HL-60/S4 treated with retinoic acid at 250 ng/mL for 4 days and 3 days (cell line): ENCODE data around the gene COX6A2.

ENCODE experiments used
- in situ Hi-C: fragments of 300-500 bp; cut with MboI; formaldehyde crosslinking; loops from 2 replicates; pipeline ENCODE4 v1.7.0; 2022; ENCODE audit warnings: low sequenced_read_pairs

Gene COX6A2

GRCh38 chr16:31428279-31428597 lies at the start of gene COX6A2:
Gene COX6A2, minus strand, starts transcription at chr16:31428360. Its CDS starts 35 bp downstream, at chr16:31428325.
- in situ Hi-C loops: loop anchor here (25.0 kb wide), 1 partner anchor 466 kb away; the partner anchor contains the start of gene SETD1A

- in situ Hi-C loops: no loop called here
Measured at GRCh38 chr16:31477220-31478216, 49.4 kb upstream of the COX6A2 start.

GRCh38 chr16:31476303-31477219 lies 48.4 kb upstream of the COX6A2 start:
- in situ Hi-C loops: no loop called here

- in situ Hi-C loops: no loop called here
Measured at GRCh38 chr16:31475946-31476302, 47.8 kb upstream of the COX6A2 start.

- in situ Hi-C loops: no loop called here
Measured at GRCh38 chr16:31474773-31475738, 46.9 kb upstream of the COX6A2 start.

GRCh38 chr16:31474173-31474714 lies 46.1 kb upstream of the COX6A2 start:
- in situ Hi-C loops: no loop called here

- in situ Hi-C loops: no loop called here
Measured at GRCh38 chr16:31473264-31473984, 45.3 kb upstream of the COX6A2 start.

GRCh38 chr16:31472709-31473203 lies 44.6 kb upstream of the COX6A2 start:
- in situ Hi-C loops: no loop called here

DNA sequence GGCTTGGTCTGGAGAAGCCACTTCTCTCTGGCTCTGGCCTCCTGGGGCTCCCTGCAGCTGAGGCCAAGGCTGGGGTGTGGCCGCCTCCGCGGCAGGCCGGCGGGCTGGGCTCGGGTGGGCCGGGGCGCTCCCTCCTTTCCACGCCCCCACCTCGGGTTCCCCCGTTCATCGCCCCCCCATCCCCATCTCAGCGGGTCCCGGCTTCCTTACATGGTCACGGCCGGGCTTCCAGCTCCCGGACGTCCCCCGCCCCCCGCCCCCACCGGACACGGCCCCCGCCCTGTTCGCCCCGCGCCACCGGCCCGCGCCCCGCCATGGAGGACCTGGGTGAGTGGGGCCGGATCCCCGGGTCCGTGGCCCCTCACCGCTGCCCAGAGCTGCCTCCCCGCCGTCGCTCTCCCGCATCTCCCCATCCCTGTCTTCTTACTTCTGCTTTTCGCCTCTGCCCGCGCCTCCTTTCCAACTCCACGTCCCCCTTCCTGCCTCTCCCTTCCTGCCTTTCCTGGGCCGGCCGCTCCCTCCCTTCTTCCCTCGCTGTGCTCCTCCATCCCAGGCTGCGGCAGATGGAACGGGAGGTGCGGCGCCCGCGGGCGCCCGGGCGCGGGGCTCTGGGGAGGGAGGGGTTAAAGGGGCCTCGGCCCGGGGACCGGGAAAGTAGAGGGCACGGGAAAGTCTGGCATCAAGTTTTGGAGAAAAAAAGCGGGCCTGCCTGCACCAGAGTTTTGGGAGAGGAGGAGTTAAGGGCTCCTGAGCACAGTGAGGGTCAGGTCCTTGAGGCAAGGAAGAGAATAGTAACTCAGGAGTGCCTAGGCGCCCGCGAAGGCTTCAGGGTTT lies 43.9 kb upstream of the COX6A2 start, which contains the start of gene TGFB1I1:
Gene TGFB1I1 (plus strand): TSS at position 278 of the 834 bp plus-strand sequence. CDS start 37 bp downstream, at position 315.
- in situ Hi-C loops: no loop called here

DNA sequence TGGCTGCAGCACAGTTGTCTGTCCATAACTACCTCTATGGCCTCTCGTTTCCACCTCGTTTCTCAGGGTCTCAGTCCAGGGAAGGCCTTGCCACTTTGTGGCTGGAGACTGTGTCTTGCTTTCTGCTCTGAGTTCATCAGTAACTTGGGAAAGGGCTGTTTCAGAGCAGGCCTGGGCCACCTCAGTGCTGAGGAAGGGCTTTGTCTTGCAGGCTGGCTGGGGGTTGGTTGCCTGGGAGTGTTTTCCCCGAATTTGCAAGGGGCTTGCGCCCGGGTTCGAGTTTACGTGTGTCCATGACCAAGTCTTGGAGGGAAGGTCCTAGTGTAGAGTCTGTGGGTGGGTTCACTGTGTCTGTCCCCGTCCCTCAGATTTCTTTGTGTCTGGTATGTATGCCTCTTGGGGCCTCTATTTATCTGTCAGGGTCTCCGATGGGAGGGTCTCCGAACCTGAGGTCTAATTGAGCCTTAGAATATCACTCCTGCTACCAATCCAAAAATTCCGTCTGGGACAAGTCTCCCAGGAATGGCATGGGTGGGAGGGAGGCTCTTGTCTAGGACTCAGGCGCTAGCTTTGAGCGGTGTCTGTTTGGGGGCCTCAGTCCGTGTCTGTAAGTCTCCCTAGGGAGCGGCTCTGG lies 43.2 kb upstream of the COX6A2 start:
- in situ Hi-C loops: no loop called here

GRCh38 chr16:31470615-31471014 lies 42.5 kb upstream of the COX6A2 start:
- in situ Hi-C loops: no loop called here

DNA sequence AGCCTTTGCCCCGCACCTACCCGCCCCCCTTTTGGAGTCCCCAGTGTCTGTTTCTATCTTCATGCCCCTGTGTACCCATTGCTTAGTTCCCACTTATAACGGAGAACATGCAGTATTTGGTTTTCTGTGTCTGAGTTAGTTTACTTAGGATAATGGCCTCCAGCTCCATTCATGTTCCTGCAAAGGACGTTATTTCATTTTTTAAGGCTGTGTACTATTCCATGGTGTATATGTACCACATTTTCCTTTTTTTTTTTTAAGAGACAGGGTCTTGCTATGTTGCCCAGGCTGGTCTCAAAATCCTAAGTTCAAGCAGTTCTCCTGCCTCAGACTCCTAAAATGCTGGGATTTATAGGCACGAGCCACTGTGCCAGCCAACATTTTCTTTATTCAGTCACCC lies 39.7 kb upstream of the COX6A2 start:
- in situ Hi-C loops: no loop called here

- in situ Hi-C loops: no loop called here
Measured at GRCh38 chr16:31467151-31467773, 39.1 kb upstream of the COX6A2 start.

DNA sequence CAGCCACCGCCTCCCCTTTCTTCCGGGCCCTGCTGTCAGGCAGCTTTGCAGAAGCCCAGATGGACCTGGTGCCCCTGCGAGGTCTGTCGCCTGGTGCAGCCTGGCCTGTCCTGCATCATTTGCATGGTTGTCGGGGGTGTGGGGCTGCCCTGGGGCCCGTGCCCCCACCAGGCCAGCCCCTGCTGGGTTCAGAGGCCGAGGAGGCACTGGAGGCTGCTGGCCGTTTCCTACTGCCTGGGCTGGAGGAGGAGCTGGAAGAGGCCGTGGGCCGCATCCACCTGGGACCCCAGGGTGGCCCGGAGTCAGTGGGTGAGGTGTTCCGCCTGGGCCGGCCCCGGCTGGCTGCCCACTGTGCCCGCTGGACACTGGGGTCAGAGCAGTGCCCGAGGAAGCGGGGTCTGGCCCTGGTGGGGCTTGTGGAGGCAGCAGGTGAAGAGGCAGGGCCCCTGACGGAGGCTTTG lies 38.3 kb upstream of the COX6A2 start:
- in situ Hi-C loops: no loop called here

DNA sequence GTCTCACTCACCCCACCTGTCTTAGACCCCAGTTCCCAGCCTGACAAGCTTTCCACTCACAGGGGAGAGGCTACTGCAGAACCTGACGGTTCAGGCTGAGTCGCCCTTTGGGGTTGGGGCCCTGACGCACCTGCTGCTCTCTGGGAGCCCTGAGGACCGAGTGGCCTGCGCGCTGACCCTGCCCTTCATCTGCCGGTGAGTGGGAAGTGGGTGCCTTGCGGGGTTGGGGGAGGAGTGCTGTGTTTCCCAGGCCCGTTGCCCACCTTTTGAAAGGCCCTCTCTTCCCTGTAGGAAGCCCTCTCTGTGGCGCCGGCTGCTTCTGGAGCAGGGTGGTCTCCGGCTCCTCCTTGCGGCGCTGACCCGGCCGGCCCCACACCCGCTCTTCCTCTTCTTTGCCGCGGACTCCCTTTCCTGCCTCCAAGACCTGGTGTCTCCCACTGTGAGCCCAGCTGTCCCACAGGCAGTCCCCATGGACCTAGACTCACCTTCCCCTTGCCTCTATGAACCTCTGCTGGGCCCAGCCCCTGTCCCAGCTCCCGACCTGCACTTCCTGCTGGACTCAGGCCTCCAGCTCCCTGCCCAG lies 37.7 kb upstream of the COX6A2 start:
- in situ Hi-C loops: no loop called here

DNA sequence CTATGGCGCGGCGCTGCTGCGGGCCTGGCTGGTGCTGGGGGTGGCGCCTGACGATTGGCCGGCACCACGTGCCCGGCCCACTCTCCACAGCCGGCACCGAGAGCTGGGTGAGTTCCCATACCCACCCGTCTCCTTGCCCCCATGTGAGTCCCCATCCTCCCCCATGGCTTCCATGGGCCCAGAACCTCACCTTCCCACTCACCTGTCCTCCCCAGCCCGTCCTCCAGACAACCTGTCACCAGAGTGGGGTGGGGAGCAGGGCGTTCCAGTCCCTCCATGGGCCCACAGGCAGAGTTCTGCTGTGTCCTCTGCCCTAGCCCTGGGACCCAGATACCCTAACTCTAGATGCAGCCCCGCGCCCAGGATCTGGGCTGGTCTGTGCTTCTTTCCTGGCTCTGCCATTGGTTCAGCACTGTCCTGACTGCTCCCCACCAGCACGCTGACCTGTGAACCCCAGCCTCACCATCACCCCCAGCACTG lies 36.7 kb upstream of the COX6A2 start:
- in situ Hi-C loops: no loop called here

- in situ Hi-C loops: no loop called here
Measured at GRCh38 chr16:31464348-31464769, 36.2 kb upstream of the COX6A2 start.
